ENCODE results near the gene GRHL1.

GRHL1 gene

GRCh38 chr2:9949239-9949991 lies 2.1 kb upstream of the GRHL1 start:
- no peak for DNase-seq

GRCh38 chr2:9949992-9950520 lies 1.4 kb upstream of the GRHL1 start:
- DNase-seq = no peak

- peak in 16 of 51 donors; percentile 6 to 78 (median 54) for DNase-seq
These were observed 797 bp upstream of the GRHL1 start for GRCh38 chr2:9950521-9951271.

- DNase-seq = no peak
These were observed 296 bp upstream of the GRHL1 start for GRCh38 chr2:9951272-9951521.

- DNase-seq = no peak
These were observed 819 bp downstream of the GRHL1 start for GRCh38 chr2:9952286-9952737.

- no peak for DNase-seq
These were observed 1.5 kb downstream of the GRHL1 start for GRCh38 chr2:9952856-9953503.

- DNase-seq = no peak
These were observed 2.6 kb downstream of the GRHL1 start for GRCh38 chr2:9954136-9954535.

GRCh38 chr2:9958057-9958456 lies 6.6 kb downstream of the GRHL1 start:
- DNase-seq = no peak

- no peak for DNase-seq
These were observed 7.8 kb downstream of the GRHL1 start for GRCh38 chr2:9959262-9959661.

- DNase-seq = peak in 6 of 51 donors; percentile 7 to 39 (median 18)
These were observed 9.5 kb downstream of the GRHL1 start for GRCh38 chr2:9961013-9961412.

- DNase-seq = no peak
These were observed 13.0 kb downstream of the GRHL1 start for GRCh38 chr2:9964334-9964980.

GRCh38 chr2:9965119-9965822 lies 13.8 kb downstream of the GRHL1 start:
- DNase-seq = no peak

GRCh38 chr2:9966491-9967022 lies 15.1 kb downstream of the GRHL1 start:
- no peak for DNase-seq

- DNase-seq = no peak
These were observed 15.7 kb downstream of the GRHL1 start for GRCh38 chr2:9967053-9967775.

GRCh38 chr2:9968553-9969497 lies 17.3 kb downstream of the GRHL1 start:
- DNase-seq = no peak

- DNase-seq = no peak
These were observed 18.9 kb downstream of the GRHL1 start for GRCh38 chr2:9970200-9971044.

GRCh38 chr2:9971105-9971818 lies 19.8 kb downstream of the GRHL1 start:
- DNase-seq = no peak
